ENCODE measurements around the gene KCNQ1OT1. TPM values are rescaled to one million over a fixed set of nuclear protein-coding genes. Genes with fewer than 3 reads are reported as not detected.

The KCNQ1OT1 gene
- total and polyA plus RNA-seq, 10 donors = 0.02 to 3.1 (median 1.7) TPM

DNA sequence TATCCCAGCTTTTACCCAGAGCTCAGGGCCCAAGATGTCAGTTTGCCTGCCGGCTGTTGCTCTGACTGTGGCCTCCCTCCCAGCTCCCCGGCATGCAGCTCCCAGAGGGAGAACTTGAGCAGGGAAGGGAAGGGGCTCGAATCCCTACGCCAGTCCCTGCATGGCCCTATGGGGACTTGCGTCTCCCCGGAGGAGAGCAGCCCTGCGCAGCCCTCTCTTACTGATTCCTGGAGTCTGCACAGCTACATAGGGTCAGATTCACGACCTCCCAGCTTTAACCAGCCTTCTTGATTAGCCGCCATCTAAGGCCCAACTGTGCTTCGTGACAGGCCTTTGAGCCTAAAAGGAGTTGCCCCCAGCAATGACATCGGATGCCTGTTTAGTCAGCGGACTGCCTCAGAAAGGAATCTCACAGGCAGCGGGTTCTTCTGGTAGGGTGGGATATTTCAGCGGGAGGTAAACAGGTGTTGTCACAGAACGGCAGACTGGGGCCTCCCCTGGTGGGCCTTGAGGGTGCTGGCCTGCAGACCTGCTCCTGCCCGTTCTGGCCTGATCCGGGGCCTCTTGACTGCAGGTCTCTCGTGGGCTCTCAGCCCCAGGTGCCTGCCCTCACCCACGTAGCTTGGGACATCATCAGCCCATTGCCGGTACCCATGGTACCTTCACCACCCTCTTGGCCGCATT lies 43.8 kb upstream of the KCNQ1OT1 start:
- TF ChIP-seq, protein P1, sequence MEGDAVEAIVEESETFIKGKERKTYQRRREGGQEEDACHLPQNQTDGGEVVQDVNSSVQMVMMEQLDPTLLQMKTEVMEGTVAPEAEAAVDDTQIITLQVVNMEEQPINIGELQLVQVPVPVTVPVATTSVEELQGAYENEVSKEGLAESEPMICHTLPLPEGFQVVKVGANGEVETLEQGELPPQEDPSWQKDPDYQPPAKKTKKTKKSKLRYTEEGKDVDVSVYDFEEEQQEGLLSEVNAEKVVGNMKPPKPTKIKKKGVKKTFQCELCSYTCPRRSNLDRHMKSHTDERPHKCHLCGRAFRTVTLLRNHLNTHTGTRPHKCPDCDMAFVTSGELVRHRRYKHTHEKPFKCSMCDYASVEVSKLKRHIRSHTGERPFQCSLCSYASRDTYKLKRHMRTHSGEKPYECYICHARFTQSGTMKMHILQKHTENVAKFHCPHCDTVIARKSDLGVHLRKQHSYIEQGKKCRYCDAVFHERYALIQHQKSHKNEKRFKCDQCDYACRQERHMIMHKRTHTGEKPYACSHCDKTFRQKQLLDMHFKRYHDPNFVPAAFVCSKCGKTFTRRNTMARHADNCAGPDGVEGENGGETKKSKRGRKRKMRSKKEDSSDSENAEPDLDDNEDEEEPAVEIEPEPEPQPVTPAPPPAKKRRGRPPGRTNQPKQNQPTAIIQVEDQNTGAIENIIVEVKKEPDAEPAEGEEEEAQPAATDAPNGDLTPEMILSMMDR (IDR thresholded peaks at IDR 0.05 in 8 of 11, conservative IDR thresholded peaks at IDR 0.05 in 3 of 11) = no peak
- TF ChIP-seq POLR2A (IDR thresholded peaks at IDR 0.05) (no peak), POLR2AphosphoS5 (IDR thresholded peaks at IDR 0.05) (no peak)
- Histone ChIP-seq H3K27me3 (replicated peaks in 1 of 7) (no peaks in the 10 kb centered on the region), H3K4me3 (no peak overlapping the region), H3K36me3 (no peaks in the 10 kb centered on the region), H3K4me1 (peaks cover 0 to 13% (median 2%) of the 10 kb centered on the region in 6 donors), H3K9me3 (no peaks in the 10 kb centered on the region), H3K27ac (no peak overlapping the region)
- 91 to 93% (median 92%) methylated on average over 15 to 21 of the region's 21 CpGs for WGBS, 5 donors
- intact Hi-C loops (cut with DNase I; ENCODE audit: low total_unique reads) = no loop called here
- DNase-seq = peak; percentile 69

DNA sequence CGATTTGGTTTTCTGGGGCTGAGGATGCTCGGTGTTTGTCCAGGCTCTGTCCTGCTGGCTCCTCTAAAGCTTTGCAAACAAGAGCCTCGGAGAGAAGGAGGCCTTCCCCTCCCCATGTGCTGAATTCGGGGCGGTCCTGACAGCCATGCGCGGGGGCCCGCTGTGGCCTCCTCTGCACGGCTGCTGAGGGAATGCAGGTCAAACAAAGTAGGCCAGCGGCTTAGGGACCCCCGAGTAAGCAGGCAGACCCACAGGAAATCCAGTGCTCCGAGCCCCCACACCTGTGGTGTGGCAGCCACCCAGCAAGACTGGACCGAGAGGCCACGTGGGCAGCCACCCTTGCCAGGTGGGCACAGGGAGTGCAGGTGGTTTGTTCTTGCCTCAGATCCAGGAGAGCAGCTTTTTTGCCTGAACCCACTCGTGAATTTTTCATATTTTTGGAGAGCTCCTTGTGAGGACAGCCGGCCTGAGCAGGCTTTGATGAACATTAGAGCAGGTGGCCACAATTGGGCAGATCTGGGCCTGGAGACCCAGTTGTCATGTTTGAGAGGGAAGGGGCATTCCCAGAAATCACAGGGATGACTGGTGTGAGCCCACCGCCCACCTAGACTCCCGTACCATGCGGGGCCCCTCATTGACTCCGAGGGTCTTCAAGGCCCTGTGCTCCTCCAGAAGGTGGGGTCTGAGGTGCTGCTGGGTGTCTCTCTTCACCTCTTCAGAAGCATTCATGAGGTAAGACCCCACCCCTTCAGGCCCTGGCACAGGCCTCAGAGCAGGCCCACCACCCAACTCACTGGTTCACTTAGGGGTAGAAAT lies 43.0 kb upstream of the KCNQ1OT1 start:
- peak; percentile 64 for DNase-seq
- 87 to 95% (median 90%) methylated on average over 18 to 20 of the region's 20 CpGs for WGBS, 5 donors
- intact Hi-C loops (cut with DNase I; ENCODE audit: low total_unique reads) = no loop called here

DNA sequence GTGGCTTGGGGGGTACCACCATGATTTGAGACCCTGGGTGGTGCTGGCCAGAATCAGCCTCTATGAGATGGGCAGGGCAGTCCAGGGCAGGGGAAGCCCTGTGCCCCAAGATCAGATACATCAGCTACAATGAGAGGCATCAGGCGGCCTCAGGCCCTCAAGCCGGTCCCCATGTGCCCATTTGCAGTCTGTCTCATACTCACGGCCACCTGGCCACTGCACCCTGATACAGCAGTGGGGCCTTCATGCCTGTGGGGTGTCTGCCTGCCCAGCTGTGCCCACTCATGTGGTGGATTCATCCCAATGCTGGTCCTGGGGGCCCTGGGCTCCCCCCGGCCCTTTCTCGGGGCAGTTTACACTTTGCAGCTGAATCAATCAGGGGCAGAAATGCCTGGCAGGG lies 42.4 kb upstream of the KCNQ1OT1 start:
- 86 to 99% (median 95%) methylated on average over 4 to 5 of the region's 5 CpGs for whole genome bisulfite sequencing, 5 donors
- H3K9me3 ChIP-seq = no peaks in the 10 kb centered on the region
- no peak overlapping the region for H3K4me3 ChIP-seq
- no peak for TF ChIP-seq POLR2AphosphoS5 (IDR thresholded peaks at IDR 0.05)
- TF ChIP-seq, protein P1 (IDR thresholded peaks at IDR 0.05 in 8 of 11, conservative IDR thresholded peaks at IDR 0.05 in 3 of 11) = no peak
- no peak for TF ChIP-seq POLR2A (IDR thresholded peaks at IDR 0.05)
- H3K27ac ChIP-seq = peak overlapping the region in 1 of 8 donors; percentile 31
- DNase-seq = peak; percentile 67
- H3K4me1 ChIP-seq = peaks cover 0 to 13% (median 2%) of the 10 kb centered on the region in 6 donors
- no peaks in the 10 kb centered on the region for H3K27me3 ChIP-seq (replicated peaks in 1 of 7)
- intact Hi-C loops (cut with DNase I; ENCODE audit: low total_unique reads) = no loop called here
- no peaks in the 10 kb centered on the region for H3K36me3 ChIP-seq

More for the DNA sequence above, 43.0 kb upstream of the KCNQ1OT1 start:
- no peak overlapping the region for H3K27ac ChIP-seq
- no peaks in the 10 kb centered on the region for H3K36me3 ChIP-seq
- H3K4me3 ChIP-seq = no peak overlapping the region
- H3K4me1 ChIP-seq = peaks cover 0 to 13% (median 2%) of the 10 kb centered on the region in 6 donors
- H3K27me3 ChIP-seq (replicated peaks in 1 of 7) = no peaks in the 10 kb centered on the region
- H3K9me3 ChIP-seq = no peaks in the 10 kb centered on the region
- no peak for TF ChIP-seq POLR2A (IDR thresholded peaks at IDR 0.05)
- TF ChIP-seq, protein P1 (IDR thresholded peaks at IDR 0.05 in 8 of 11, conservative IDR thresholded peaks at IDR 0.05 in 3 of 11) = no peak
- no peak for TF ChIP-seq POLR2AphosphoS5 (IDR thresholded peaks at IDR 0.05)
